Skeletal muscle cell (primary cell): ENCODE measurements around the gene NUAK1.
A peak's percentile ranks its signal among the peaks of the same experiment; 100 is the strongest.

Source experiments
- DNase-seq: peaks from one replicate; pipeline ENCODE4 v3.0.0-alpha.2; 2010; ENCODE audit warnings: low read depth
- H3K4me3 ChIP-seq: 2 replicates; pipeline ENCODE4 v1.5.1; 2011; ENCODE audit warnings: low read depth, mild to moderate bottlenecking, control low read depth, low read length, moderate library complexity

Gene NUAK1

GRCh38 chr12:106138633-106139421 is at the start of gene NUAK1:
Gene NUAK1 (minus strand): TSS chr12:106138954. CDS start chr12:106138653, 301 bp downstream.
- peak within 1 kb of the TSS; percentile 74 for H3K4me3 ChIP-seq
- DNase-seq: no peak

GRCh38 chr12:106188256-106188655 is 49.5 kb upstream of the NUAK1 start:
- H3K4me3 ChIP-seq: no peak overlapping the region
- DNase-seq: no peak

DNA sequence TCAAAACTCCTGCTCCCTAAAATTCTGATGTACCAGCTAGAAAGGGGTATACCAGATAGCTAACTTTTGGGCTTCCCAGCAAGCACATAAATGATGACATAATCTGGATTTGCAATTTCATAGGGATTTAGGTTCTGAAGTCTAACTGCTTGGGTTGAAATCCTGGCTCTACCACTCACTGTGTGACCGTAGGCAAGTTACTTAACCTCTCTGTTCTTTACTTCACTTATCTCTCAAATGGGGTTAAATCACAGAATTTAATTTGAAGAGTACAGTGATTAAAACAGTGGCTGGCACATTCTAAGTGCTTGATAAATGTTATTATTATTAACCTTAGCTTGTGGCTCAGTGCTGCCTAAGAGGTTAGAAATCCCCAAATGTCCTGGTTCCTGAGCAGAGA is 49.1 kb upstream of the NUAK1 start:
- no peak overlapping the region for H3K4me3 ChIP-seq
- no peak for DNase-seq

DNA sequence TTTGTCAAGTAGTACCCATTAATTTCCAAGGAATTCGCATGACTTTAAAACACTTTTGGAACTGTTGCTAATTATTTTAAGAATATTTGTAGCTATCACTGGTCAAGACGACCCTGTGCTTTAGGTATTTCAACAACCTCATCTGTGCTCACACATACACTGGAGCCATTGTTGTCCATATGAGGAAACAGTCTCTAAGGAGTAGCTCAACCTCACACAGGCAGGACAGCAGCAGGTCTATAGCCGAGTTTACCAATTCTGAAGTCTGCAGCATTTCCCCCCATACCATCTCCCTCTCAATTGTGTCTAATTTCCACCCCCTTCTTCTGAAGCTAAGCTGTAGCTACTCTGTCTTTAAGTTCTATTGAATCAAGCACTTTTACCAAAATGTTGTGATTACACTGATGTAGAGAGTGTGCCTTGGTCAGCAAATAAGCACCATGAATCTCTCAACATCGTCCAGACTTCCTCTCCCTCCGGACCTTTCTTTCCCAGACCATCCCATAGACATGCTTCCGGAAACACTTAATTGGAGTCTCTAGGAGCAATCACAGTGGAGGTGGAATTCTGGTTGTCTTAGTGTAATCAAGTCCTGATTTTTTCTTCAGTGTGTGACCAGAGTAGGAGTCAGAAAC is 48.5 kb upstream of the NUAK1 start:
- no peak for DNase-seq
- H3K4me3 ChIP-seq: no peak overlapping the region

DNA sequence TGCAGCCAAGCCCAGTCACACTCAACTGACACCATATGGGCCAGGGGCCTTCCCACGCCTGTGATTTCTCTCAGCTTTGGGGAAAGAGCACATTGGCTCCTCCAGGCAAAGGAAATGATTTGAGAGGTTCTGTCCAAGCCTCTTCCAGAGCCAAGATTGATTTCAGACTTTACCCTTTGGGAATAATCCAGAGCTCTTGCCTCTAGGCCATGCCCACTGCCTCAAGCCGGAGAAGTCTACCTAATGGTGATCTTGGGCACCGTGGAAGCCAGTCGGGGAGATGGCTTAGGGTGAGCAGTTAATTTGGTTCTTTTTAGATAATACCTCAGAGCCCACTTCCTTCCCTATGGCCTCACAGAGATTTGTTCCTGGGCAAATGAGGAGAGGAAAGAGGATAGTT is 45.0 kb upstream of the NUAK1 start:
- no peak for DNase-seq
- H3K4me3 ChIP-seq: no peak overlapping the region

- H3K4me3 ChIP-seq: no peak overlapping the region
- DNase-seq: no peak
These were observed 42.8 kb upstream of the NUAK1 start for GRCh38 chr12:106181401-106182114.

DNA sequence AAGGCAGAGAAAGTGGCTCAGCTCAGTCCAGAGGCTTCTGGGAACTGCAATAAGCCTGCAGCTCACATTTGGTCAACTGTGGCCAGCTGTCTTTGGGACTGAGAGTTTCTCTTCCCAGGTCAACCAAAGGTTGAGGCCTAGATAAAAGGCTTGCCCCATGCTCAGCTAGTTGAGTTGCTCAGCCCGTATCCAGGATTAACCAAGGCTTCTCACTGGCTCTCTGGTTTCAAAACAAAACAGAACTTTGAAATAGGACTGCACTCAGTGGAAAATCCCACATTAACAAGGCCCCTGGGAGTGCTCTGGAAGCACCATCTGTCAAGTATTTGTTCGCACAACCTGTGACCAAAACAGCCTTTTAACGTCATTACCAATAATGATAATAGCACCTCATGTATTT is 40.3 kb upstream of the NUAK1 start:
- H3K4me3 ChIP-seq: no peak overlapping the region
- peak; percentile 31 for DNase-seq

DNA sequence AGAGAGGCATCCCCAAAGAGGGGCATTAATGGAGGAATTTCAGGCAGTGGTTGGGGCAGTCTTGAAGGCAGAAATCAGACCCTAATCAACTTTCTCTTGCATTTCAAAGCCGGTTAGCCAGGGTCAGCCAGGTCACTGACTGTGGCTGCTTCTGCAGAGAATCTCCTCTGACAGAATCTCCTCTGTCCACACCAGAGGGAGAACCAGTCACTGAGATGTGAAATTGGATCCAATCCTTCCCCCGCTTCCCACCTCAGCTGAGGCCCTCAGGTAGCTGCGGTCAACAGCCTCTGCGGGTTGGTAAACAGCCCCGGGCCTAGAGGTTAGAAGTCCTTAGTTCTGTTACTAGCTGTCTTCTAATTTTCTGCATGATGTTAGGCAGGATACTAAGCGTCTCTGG is 39.8 kb upstream of the NUAK1 start:
- no peak for DNase-seq
- H3K4me3 ChIP-seq: no peak overlapping the region

DNA sequence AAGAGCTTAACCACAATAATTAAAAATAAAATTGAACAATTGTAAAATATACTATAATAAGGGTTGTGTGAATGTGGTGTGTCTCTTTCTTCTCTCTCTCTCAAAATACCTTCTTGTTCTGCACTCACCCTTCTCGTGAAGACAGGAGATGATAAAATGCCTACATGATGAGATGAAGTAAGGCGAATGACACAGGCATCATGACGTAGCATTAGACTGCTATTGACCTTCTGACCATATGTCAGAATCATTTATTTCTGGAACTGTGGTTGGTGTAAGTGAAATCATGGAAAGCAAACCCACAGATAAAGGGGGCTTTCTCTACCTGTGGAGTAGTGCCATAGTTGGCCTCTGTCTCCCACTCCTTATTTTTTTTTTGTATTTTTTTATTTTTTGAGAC is 37.8 kb upstream of the NUAK1 start:
- no peak for DNase-seq

GRCh38 chr12:106174876-106175275 is 36.1 kb upstream of the NUAK1 start:
- H3K4me3 ChIP-seq: no peak overlapping the region
- no peak for DNase-seq

More for the DNA sequence above, 37.8 kb upstream of the NUAK1 start:
- H3K4me3 ChIP-seq: no peak overlapping the region

DNA sequence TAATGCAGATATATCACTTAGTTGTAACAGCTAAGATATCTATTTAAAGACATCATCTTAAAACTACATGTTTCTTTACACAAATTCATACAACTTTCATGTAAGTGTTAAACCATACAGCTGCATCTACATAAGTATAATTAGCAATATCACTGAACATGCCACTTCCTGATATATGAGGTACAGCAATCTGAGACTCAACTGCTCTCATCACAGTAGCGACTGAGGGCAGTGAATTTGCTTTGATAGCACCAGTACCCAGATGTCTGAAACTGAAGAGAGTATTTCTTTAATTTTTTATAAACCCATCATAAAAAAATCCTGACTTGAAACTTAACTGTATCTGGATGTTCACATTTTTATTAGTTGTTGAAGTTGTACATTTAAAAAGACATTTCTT is 34.7 kb upstream of the NUAK1 start:
- no peak for DNase-seq
- H3K4me3 ChIP-seq: no peak overlapping the region

GRCh38 chr12:106171117-106171750 is 32.5 kb upstream of the NUAK1 start:
- no peak for DNase-seq
- no peak overlapping the region for H3K4me3 ChIP-seq

- peak; percentile 66 for DNase-seq
These were observed 31.5 kb upstream of the NUAK1 start for GRCh38 chr12:106170285-106170684.

GRCh38 chr12:106163712-106164111 is 25.0 kb upstream of the NUAK1 start:
- no peak for DNase-seq

More at GRCh38 chr12:106170285-106170684, 31.5 kb upstream of the NUAK1 start:
- no peak overlapping the region for H3K4me3 ChIP-seq

GRCh38 chr12:106161491-106161890 is 22.7 kb upstream of the NUAK1 start:
- no peak overlapping the region for H3K4me3 ChIP-seq
- no peak for DNase-seq

More at GRCh38 chr12:106163712-106164111, 25.0 kb upstream of the NUAK1 start:
- H3K4me3 ChIP-seq: no peak overlapping the region

DNA sequence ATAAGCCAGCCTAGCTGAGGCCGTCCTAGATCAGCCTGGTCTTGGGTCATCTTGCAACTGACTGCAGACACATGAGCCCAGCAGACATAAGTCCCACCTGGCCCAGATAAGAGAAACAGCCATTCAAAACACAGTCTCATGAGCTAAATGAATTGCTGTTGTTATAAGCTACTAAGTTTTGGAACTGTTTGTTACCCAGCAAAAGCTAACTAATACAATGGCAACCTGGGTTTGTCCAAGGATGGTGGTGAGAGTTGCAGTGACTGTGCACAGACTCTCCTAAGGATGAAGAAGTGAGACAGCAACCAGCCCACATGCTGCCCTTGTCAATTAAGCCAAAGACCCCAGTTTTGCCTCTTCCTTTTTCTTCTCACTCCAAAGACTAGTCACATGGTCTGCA is 22.2 kb upstream of the NUAK1 start:
- no peak for DNase-seq
- no peak overlapping the region for H3K4me3 ChIP-seq

DNA sequence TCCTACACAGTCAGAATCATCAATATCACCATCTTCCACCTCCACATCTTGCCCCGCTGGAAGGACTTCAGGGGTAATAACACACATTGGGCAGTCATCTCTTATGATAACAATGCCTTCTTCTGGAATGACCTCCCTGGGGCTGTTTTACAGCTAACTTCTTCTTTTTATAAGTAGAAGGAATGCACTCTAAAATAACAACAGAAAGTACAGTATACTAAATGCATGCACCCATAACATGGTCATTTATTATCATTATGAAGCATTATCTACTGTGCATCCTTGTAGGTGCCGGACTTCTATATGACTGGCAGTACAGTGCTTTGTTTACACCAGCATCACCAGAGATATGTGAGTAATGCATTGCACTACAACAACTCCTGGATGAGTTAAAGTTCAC is 19.0 kb upstream of the NUAK1 start:
- H3K4me3 ChIP-seq: no peak overlapping the region
- DNase-seq: no peak

- no peak overlapping the region for H3K4me3 ChIP-seq
- DNase-seq: no peak
These were observed 16.1 kb upstream of the NUAK1 start for GRCh38 chr12:106154751-106155273.

- H3K4me3 ChIP-seq: no peak overlapping the region
- no peak for DNase-seq
These were observed 13.6 kb upstream of the NUAK1 start for GRCh38 chr12:106152334-106152733.

DNA sequence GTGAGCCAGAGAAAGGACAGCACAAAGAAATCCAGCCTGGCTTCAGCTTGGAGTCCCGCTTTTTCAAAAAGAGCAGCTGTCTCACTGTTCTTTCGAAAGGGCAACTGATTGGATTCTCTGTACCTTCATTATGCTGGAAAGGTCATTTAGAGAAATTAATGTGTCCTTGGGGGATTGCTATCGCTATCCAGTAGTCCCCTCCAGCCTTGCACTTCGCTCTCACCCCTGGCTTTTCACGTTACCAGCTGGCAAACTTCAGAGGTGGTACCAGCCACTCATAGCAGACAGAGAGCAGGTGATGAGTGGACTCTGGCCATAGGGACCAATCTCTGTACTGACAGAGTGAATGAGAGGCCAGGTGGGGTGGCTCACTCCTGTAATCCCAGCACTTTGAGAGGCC is 11.8 kb upstream of the NUAK1 start:
- H3K4me3 ChIP-seq: no peak overlapping the region
- no peak for DNase-seq
